Immature natural killer cell (primary cell): ENCODE results near the gene UNG. TPM values are rescaled to one million over a fixed set of nuclear protein-coding genes. Genes with fewer than 3 reads are reported as not detected.

ENCODE experiments used
- DNase-seq, 3 donors: peaks; one replicate each; pipeline ENCODE4 v3.0.0; 2022; ENCODE audit warnings: mixed read lengths in 1 of 3
- H3K27ac Mint-ChIP-seq, 6 donors: one replicate each; pipeline ENCODE4 v1.8.0; 2020; ENCODE audit warnings: mixed read lengths in 6 of 6, mild to moderate bottlenecking in 5 of 6, inconsistent platforms in 4 of 6, moderate library complexity in 3 of 6
- H3K27me3 Mint-ChIP-seq, 3 donors: one replicate each; pipeline ENCODE4 v1.8.0; 2020 to 2021; ENCODE audit warnings: low read depth in 3 of 3, mild to moderate bottlenecking in 3 of 3, mixed read lengths in 3 of 3, moderate library complexity in 3 of 3, inconsistent platforms in 1 of 3
- H3K36me3 Mint-ChIP-seq, 3 donors: one replicate each; pipeline ENCODE4 v1.8.0; 2020; ENCODE audit warnings: mixed read lengths in 3 of 3, inconsistent platforms in 2 of 3, mild to moderate bottlenecking in 2 of 3
- H3K4me1 Mint-ChIP-seq, 2 donors: one replicate each; pipeline ENCODE4 v1.8.0; 2020; ENCODE audit warnings: inconsistent platforms in 2 of 2, mild to moderate bottlenecking in 2 of 2, mixed read lengths in 2 of 2, moderate library complexity in 1 of 2
- H3K4me3 Mint-ChIP-seq, 5 donors: one replicate each; pipeline ENCODE4 v1.8.0; 2020; ENCODE audit warnings: mild to moderate bottlenecking in 5 of 5, mixed read lengths in 5 of 5, inconsistent platforms in 3 of 5, moderate library complexity in 3 of 5
- H3K9me3 Mint-ChIP-seq, 6 donors: one replicate each; pipeline ENCODE4 v1.8.0; 2020; ENCODE audit warnings: mild to moderate bottlenecking in 6 of 6, mixed read lengths in 6 of 6, inconsistent platforms in 4 of 6, moderate library complexity in 3 of 6
- polyA plus RNA-seq, 3 donors: library from polyadenylated mRNA; unstranded; fragments of 300-500 nt; fragmentation: Illumina TruSeq; gene quantifications; one replicate each; pipeline ENCODE4 v1.2.3, GENCODE V29; 2021

Gene UNG
- polyA plus RNA-seq, 3 donors from 2014 or later: 30.2 to 42.3 (median 36.2) TPM

DNA sequence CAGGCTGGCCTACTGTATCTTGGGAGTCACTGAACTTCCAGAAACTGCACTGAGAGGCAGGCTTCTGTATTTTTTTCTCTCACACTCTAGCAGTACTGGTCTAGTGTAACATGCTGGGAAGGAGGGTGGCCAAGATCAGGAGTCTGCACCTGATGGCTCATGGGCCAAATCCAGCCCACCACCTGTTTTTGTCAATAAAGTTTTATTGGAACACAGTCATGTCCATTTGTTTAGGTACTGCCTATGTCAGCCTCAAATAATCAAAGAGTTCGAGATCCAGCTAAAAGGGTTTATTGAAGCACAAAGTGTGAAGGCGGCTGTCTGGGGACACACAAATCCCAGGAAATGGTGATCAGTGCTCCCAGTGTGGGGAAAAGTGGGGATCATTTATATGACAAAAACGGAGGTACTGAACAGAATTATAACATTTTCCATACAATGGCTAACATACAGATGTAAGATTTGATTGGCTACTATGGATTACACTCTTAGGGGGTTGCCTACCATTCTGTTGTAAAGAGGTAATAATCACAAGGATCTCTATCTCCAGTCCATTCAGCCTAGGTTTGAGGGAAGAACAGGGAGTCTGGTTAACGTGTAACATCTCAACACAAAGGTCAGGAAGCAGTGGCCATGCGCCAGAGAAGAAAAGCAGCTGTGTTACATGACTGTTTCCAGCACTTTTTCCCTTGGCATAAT lies 32.1 kb upstream of the UNG start:
- no peak overlapping the region for H3K4me3 Mint-ChIP-seq
- H3K27ac Mint-ChIP-seq: peak overlapping the region in 1 of 6 donors; percentile 37
- DNase-seq: no peak
- H3K36me3 Mint-ChIP-seq: peaks cover 16 to 33% (median 25%) of the 10 kb centered on the region in 3 donors
- H3K27me3 Mint-ChIP-seq: no peaks in the 10 kb centered on the region
- H3K4me1 Mint-ChIP-seq: no peaks in the 10 kb centered on the region
- no peaks in the 10 kb centered on the region for H3K9me3 Mint-ChIP-seq

- no peak for DNase-seq
- Mint-ChIP-seq H3K27me3 (no peaks in the 10 kb centered on the region), H3K4me3 (no peak overlapping the region), H3K27ac (no peak overlapping the region), H3K4me1 (no peaks in the 10 kb centered on the region), H3K36me3 (peaks cover 16 to 37% (median 31%) of the 10 kb centered on the region in 3 donors), H3K9me3 (no peaks in the 10 kb centered on the region)
These were observed 31.6 kb upstream of the UNG start for GRCh38 chr12:109065853-109066193.

- Mint-ChIP-seq H3K27ac (peak overlapping the region in 1 of 6 donors; percentile 12), H3K4me1 (no peaks in the 10 kb centered on the region), H3K36me3 (peaks cover 26 to 55% (median 40%) of the 10 kb centered on the region in 3 donors), H3K9me3 (no peaks in the 10 kb centered on the region), H3K27me3 (no peaks in the 10 kb centered on the region), H3K4me3 (no peak overlapping the region)
- no peak for DNase-seq
These were observed 27.8 kb upstream of the UNG start for GRCh38 chr12:109069307-109070271.

DNA sequence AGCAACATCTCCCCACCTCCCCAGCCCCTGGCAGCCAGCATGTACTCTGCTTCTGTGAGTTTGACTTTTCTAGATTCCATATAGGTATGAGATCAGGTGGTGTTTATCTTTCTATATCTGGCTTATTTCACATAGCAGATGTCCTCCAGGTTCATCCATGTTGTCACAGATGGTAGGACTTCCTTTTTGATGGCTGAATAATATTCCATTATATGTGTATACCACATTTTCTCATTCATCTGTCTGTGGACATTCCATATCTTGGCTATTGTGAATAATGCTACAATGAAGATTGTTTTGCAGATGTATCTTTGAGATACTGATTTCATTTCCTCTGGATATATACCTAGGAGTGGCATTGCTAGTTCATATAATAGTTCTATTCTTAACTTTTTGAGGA lies 22.5 kb upstream of the UNG start:
- Mint-ChIP-seq H3K36me3 (peaks cover 47 to 81% (median 68%) of the 10 kb centered on the region in 3 donors), H3K9me3 (peaks cover 0 to 6% (median 3%) of the 10 kb centered on the region in 6 donors), H3K4me1 (no peaks in the 10 kb centered on the region), H3K27me3 (no peaks in the 10 kb centered on the region), H3K27ac (no peak overlapping the region), H3K4me3 (no peak overlapping the region)
- DNase-seq: no peak

GRCh38 chr12:109082751-109083150 lies 14.6 kb upstream of the UNG start:
- H3K36me3 Mint-ChIP-seq: peaks cover 37 to 81% (median 45%) of the 10 kb centered on the region in 3 donors
- no peak for DNase-seq
- H3K27me3 Mint-ChIP-seq: peaks cover 0 to 3% (median 0%) of the 10 kb centered on the region in 3 donors
- no peaks in the 10 kb centered on the region for H3K4me1 Mint-ChIP-seq
- no peak overlapping the region for H3K27ac Mint-ChIP-seq
- no peak overlapping the region for H3K4me3 Mint-ChIP-seq
- peaks cover 0 to 6% (median 3%) of the 10 kb centered on the region in 6 donors for H3K9me3 Mint-ChIP-seq

GRCh38 chr12:109084425-109084824 lies 13.0 kb upstream of the UNG start:
- Mint-ChIP-seq H3K36me3 (peaks cover 26 to 74% (median 36%) of the 10 kb centered on the region in 3 donors), H3K9me3 (peaks cover 0 to 3% (median 0%) of the 10 kb centered on the region in 6 donors), H3K4me1 (no peaks in the 10 kb centered on the region), H3K27me3 (peaks cover 0 to 3% (median 2%) of the 10 kb centered on the region in 3 donors), H3K27ac (no peak overlapping the region), H3K4me3 (no peak overlapping the region)
- no peak for DNase-seq

- Mint-ChIP-seq H3K4me3 (no peak overlapping the region), H3K36me3 (peaks cover 14 to 65% (median 27%) of the 10 kb centered on the region in 3 donors), H3K27me3 (peaks cover 0 to 3% (median 2%) of the 10 kb centered on the region in 3 donors), H3K9me3 (no peaks in the 10 kb centered on the region), H3K4me1 (no peaks in the 10 kb centered on the region), H3K27ac (peak overlapping the region in 1 of 6 donors; percentile 39)
- no peak for DNase-seq
These were observed 11.8 kb upstream of the UNG start for GRCh38 chr12:109085590-109085989.

DNA sequence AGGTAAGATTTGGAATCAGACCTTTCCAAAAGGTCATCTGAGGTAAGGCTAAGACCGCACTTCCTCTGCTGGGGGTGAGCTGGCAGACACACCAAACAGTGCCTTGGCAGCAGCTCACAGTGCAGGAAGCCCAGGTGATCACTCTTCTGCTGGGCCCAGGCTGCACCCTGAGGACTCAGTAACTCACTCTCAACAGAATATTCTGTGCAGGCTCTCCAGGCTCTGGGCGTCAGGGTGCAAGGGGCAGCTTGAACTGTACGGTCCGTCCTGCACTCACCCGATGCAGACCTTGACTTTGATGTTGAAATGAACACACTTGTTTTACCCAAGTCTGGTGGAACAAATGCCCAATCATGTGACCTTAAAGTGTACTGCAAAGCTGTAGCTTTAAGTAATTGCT lies 10.1 kb upstream of the UNG start:
- no peak overlapping the region for H3K4me3 Mint-ChIP-seq
- no peak for DNase-seq
- H3K27ac Mint-ChIP-seq: peak overlapping the region in 2 of 6 donors; percentile 30 to 35
- peaks cover 12 to 51% (median 14%) of the 10 kb centered on the region in 3 donors for H3K36me3 Mint-ChIP-seq
- H3K4me1 Mint-ChIP-seq: peaks cover 7% of the 10 kb centered on the region in 2 donors
- H3K9me3 Mint-ChIP-seq: no peaks in the 10 kb centered on the region
- H3K27me3 Mint-ChIP-seq: peaks cover 0 to 2% (median 0%) of the 10 kb centered on the region in 3 donors

DNA sequence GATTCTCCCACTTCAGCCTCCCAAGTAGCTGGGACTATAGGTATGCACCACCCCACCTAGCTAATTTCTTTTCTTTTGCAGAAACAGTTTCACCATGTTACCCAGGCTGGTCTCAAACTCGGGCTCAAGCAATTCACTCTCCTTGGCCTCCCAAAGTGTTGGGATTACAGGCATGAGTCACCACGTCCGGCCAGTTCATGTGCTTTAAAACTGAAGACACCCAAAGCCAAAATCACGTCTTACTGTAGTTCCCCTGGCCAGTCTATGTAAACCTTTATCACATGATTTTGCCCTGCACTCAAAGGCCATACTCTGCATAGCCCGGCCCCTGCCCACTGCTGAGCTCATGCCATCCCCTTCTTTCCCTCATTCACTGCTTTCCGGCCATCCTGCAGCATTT lies 8.6 kb upstream of the UNG start:
- peaks cover 7 to 37% (median 7%) of the 10 kb centered on the region in 3 donors for H3K36me3 Mint-ChIP-seq
- H3K4me1 Mint-ChIP-seq: peaks cover 23% of the 10 kb centered on the region in 2 donors
- H3K27ac Mint-ChIP-seq: peak overlapping the region in 5 of 6 donors; percentile 22 to 72 (median 52)
- H3K4me3 Mint-ChIP-seq: no peak overlapping the region
- no peaks in the 10 kb centered on the region for H3K9me3 Mint-ChIP-seq
- H3K27me3 Mint-ChIP-seq: peaks cover 5 to 13% (median 7%) of the 10 kb centered on the region in 3 donors
- no peak for DNase-seq

GRCh38 chr12:109089683-109090082 lies 7.7 kb upstream of the UNG start:
- Mint-ChIP-seq H3K27me3 (peaks cover 5 to 13% (median 8%) of the 10 kb centered on the region in 3 donors), H3K4me3 (no peak overlapping the region), H3K4me1 (peaks cover 24 to 31% of the 10 kb centered on the region in 2 donors), H3K36me3 (peaks cover 7 to 31% (median 7%) of the 10 kb centered on the region in 3 donors), H3K27ac (peak overlapping the region in 5 of 6 donors; percentile 22 to 80 (median 64)), H3K9me3 (no peaks in the 10 kb centered on the region)
- DNase-seq: no peak

DNA sequence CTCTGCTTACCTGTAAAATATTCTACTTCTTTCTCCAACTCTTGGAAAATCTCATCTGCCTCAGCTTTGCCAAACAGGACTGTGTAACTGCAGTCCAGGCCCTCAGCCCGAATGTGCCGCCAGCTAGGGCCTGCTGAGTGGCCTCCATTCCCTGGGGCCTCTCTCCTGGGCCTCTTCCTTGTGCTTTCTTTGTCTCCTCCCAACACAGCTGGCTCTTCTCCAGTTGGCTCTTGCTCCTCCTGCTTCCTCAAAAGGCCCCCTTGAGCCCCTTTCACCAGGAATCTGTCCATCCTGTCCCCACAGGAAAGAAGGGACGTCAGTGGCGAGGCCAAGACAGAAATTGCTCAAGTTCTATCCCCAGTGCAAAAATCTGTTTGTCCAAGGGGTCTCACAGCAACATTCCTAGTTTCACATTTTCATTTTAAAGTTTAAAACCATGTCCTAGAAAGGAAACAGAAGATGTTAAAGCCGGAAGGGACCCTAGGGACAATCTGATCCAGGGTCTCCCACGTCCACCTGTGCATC lies 4.8 kb upstream of the UNG start:
- Mint-ChIP-seq H3K36me3 (peaks cover 0 to 9% (median 0%) of the 10 kb centered on the region in 3 donors), H3K9me3 (no peaks in the 10 kb centered on the region), H3K27ac (peak overlapping the region; percentile 94 to 98 (median 96)), H3K4me1 (peaks cover 24 to 32% of the 10 kb centered on the region in 2 donors), H3K4me3 (peak overlapping the region; percentile 83 to 90 (median 89)), H3K27me3 (peaks cover 5 to 13% (median 8%) of the 10 kb centered on the region in 3 donors)
- no peak for DNase-seq

GRCh38 chr12:109093022-109093918 lies 4.1 kb upstream of the UNG start, which contains the start of gene ALKBH2:
TSS of gene ALKBH2 (minus strand) at chr12:109093472. CDS start at chr12:109092786, 686 bp downstream.
- H3K27ac Mint-ChIP-seq: peak within 1 kb of the TSS; percentile 94 to 98 (median 96)
- peak; percentile 96 to 97 (median 97) for DNase-seq
- peaks cover 26 to 39% of the 10 kb centered on the region in 2 donors for H3K4me1 Mint-ChIP-seq
- peaks cover 9 to 16% (median 14%) of the 10 kb centered on the region in 3 donors for H3K27me3 Mint-ChIP-seq
- H3K36me3 Mint-ChIP-seq: peaks cover 0 to 8% (median 0%) of the 10 kb centered on the region in 3 donors
- peak within 1 kb of the TSS; percentile 83 to 90 (median 89) for H3K4me3 Mint-ChIP-seq
- H3K9me3 Mint-ChIP-seq: no peaks in the 10 kb centered on the region

DNA sequence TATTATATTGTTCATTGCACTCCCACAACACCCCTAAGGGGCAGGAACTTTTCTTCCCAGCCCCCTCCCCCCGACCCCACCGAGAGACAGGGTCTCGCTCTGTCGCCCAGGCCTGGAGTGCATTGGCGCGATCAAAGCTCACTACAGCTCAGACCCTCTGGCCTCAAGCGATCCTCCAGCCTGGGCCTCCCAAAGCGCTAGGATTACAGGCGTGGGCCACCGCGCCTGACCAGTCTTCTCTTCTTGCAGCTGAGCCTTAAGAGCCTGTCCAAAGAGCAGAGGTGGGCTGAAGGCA lies 310 bp upstream of the UNG start:
- H3K36me3 Mint-ChIP-seq: no peaks in the 10 kb centered on the region
- H3K27me3 Mint-ChIP-seq: peaks cover 9 to 17% (median 15%) of the 10 kb centered on the region in 3 donors
- H3K4me1 Mint-ChIP-seq: peaks cover 47 to 60% of the 10 kb centered on the region in 2 donors
- no peak overlapping the region for H3K27ac Mint-ChIP-seq
- DNase-seq: no peak
- H3K4me3 Mint-ChIP-seq: peak overlapping the region in 4 of 5 donors; percentile 21 to 49 (median 38)
- no peaks in the 10 kb centered on the region for H3K9me3 Mint-ChIP-seq
